GM23248 (cell line): Measurements from ENCODE around the gene ZNF474.

ENCODE experiments used
- EZH2 ChIP-seq: fragments of 200-600 bp; sonication (generic); IDR thresholded peaks from 2 replicates; pipeline ENCODE4 v1.6.1; 2018; ENCODE audit warnings: antibody characterized with exemption, mild to moderate bottlenecking; ENCODE audit not compliant: insufficient read depth, poor library complexity, severe bottlenecking
- EZH2phosphoT487 ChIP-seq: fragments of 200-600 bp; sonication (generic); IDR thresholded peaks from 2 replicates; pipeline ENCODE4 v1.6.1; 2018; ENCODE audit warnings: antibody characterized with exemption, moderate library complexity, mild to moderate bottlenecking, low read depth; ENCODE audit not compliant: insufficient read depth

DNA sequence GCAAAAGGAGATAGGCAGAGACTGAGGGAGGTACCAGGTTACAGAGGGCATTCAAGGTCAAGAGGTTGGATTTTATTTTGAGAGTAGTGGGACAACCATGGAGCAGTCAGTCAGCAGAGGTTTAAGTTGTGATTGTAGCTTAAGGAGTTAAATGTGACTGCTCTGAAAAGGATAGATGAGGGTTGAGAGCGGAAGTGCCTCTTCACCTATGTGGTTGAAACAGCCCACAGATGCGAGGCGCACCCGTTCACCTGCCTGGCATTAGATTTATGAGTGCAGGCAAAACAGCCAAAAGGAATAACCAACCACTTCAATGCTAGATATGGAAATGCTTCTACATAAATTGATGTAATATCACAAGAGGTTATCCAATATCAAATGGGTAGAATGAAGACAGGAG, 8.4 kb downstream of the ZNF474 start:
- TF ChIP-seq EZH2 (no peak), EZH2phosphoT487 (no peak)
